Measurements from ENCODE around the gene KAZN.

KAZN gene

GRCh38 chr1:14945132-14946010 lies 346.9 kb downstream of the KAZN start:
- DNase-seq, result no peak

- no peak for DNase-seq
Measured at GRCh38 chr1:14946011-14946359, 347.5 kb downstream of the KAZN start.

- DNase-seq, result no peak
Measured at GRCh38 chr1:14946684-14947238, 348.3 kb downstream of the KAZN start.

- no peak for DNase-seq
Measured at GRCh38 chr1:14947421-14947820, 348.9 kb downstream of the KAZN start.

GRCh38 chr1:14948112-14948652 lies 349.7 kb downstream of the KAZN start:
- DNase-seq, result no peak

GRCh38 chr1:14949270-14949835 lies 350.9 kb downstream of the KAZN start:
- no peak for DNase-seq

GRCh38 chr1:14949836-14950713 lies 351.6 kb downstream of the KAZN start:
- DNase-seq, result no peak

GRCh38 chr1:14951766-14952165 lies 353.3 kb downstream of the KAZN start:
- DNase-seq, result no peak

- no peak for DNase-seq
Measured at GRCh38 chr1:14952626-14953314, 354.3 kb downstream of the KAZN start.

GRCh38 chr1:14954210-14954609 lies 355.7 kb downstream of the KAZN start:
- DNase-seq, result no peak

GRCh38 chr1:14954930-14955329 lies 356.4 kb downstream of the KAZN start:
- DNase-seq, result no peak

- DNase-seq, result no peak
Measured at GRCh38 chr1:14955402-14955801, 356.9 kb downstream of the KAZN start.

- no peak for DNase-seq
Measured at GRCh38 chr1:14955976-14956375, 357.5 kb downstream of the KAZN start.

GRCh38 chr1:14956579-14957195 lies 358.2 kb downstream of the KAZN start:
- DNase-seq, result no peak

GRCh38 chr1:14957375-14958098 lies 359.1 kb downstream of the KAZN start:
- no peak for DNase-seq

GRCh38 chr1:14958249-14959058 lies 360.0 kb downstream of the KAZN start:
- DNase-seq, result no peak

GRCh38 chr1:14959059-14959694 lies 360.7 kb downstream of the KAZN start:
- DNase-seq, result no peak

GRCh38 chr1:14961661-14962267 lies 363.3 kb downstream of the KAZN start:
- DNase-seq, result no peak

GRCh38 chr1:14962407-14962806 lies 363.9 kb downstream of the KAZN start:
- DNase-seq, result no peak

Data from KG1 (cell line).